HEK293 (cell line): ENCODE results near the gene NECTIN2.

Source experiments
- AEBP2 ChIP-seq: fragments of 450-650 bp; formaldehyde crosslinking; IDR thresholded peaks from 2 replicates; pipeline ENCODE4 v1.5.1; 2016; ENCODE audit warnings: missing biosample characterization, missing genetic modification characterization, borderline replicate concordance
- ATF2 ChIP-seq: fragments of 450-650 bp; formaldehyde crosslinking; IDR thresholded peaks from 2 replicates; pipeline ENCODE4 v1.5.1; 2016; ENCODE audit warnings: missing biosample characterization, missing genetic modification characterization, low read depth
- CTCF ChIP-seq: fragments of 450-650 bp; formaldehyde crosslinking; IDR thresholded peaks from 2 replicates; pipeline ENCODE4 v1.5.1; 2016; ENCODE audit warnings: missing biosample characterization, missing genetic modification characterization
- PRDM10 ChIP-seq: fragments of 450-650 bp; formaldehyde crosslinking; IDR thresholded peaks from 2 replicates; pipeline ENCODE4 v1.5.1; 2016; ENCODE audit warnings: missing biosample characterization, missing genetic modification characterization
- ZNF10 ChIP-seq: fragments of 450-650 bp; formaldehyde crosslinking; IDR thresholded peaks from 2 replicates; pipeline ENCODE4 v1.5.1; 2017; ENCODE audit warnings: missing biosample characterization, missing genetic modification characterization
- ZNF114 ChIP-seq: fragments of 450-650 bp; formaldehyde crosslinking; IDR thresholded peaks from 2 replicates; pipeline ENCODE4 v1.5.0; 2017; ENCODE audit warnings: missing biosample characterization, missing genetic modification characterization
- ZNF24 ChIP-seq: fragments of 450-650 bp; formaldehyde crosslinking; IDR thresholded peaks from 2 replicates; pipeline ENCODE4 v1.5.1; 2016; ENCODE audit warnings: missing biosample characterization, missing genetic modification characterization
- ZNF248 ChIP-seq: fragments of 450-650 bp; formaldehyde crosslinking; IDR thresholded peaks from 2 replicates; pipeline ENCODE4 v1.5.1; 2017; ENCODE audit warnings: missing biosample characterization, missing genetic modification characterization
- ZNF792 ChIP-seq: fragments of 450-650 bp; formaldehyde crosslinking; IDR thresholded peaks from 2 replicates; pipeline ENCODE4 v1.5.1; 2016; ENCODE audit warnings: missing biosample characterization, missing genetic modification characterization
- TF ChIP-seq, protein P1 (sequence below): fragments of 450-650 bp; formaldehyde crosslinking; IDR thresholded peaks from 2 replicates; pipeline ENCODE4 v1.5.1; 2016; ENCODE audit warnings: missing biosample characterization, missing genetic modification characterization
- TF ChIP-seq, protein P2 (sequence below): fragments of 450-650 bp; formaldehyde crosslinking; optimal IDR thresholded peaks from 2 replicates; pipeline ENCODE3; 2016; ENCODE audit warnings: missing biosample characterization, mild to moderate bottlenecking, missing genetic modification characterization

DNA sequence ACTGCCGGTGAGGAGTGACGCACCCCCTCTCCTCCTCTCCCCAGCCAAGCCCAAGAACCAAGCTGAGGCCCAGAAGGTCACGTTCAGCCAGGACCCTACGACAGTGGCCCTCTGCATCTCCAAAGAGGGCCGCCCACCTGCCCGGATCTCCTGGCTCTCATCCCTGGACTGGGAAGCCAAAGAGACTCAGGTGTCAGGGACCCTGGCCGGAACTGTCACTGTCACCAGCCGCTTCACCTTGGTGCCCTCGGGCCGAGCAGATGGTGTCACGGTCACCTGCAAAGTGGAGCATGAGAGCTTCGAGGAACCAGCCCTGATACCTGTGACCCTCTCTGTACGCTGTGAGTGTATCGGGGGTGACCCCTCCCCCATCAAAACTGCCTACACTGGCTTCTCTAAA lies 25.7 kb downstream of the NECTIN2 start:
- TF ChIP-seq CTCF (tag by site-specific recombination) (no peak), PRDM10 (tag by site-specific recombination) (no peak), ATF2 (tag by site-specific recombination) (no peak), ZNF24 (tag by site-specific recombination) (no peak), ZNF114 (no peak), ZNF792 (tag by site-specific recombination) (no peak), AEBP2 (tag by site-specific recombination) (no peak), ZNF10 (tag by site-specific recombination) (no peak), ZNF248 (tag by site-specific recombination) (no peak)
- TF ChIP-seq, protein P1, sequence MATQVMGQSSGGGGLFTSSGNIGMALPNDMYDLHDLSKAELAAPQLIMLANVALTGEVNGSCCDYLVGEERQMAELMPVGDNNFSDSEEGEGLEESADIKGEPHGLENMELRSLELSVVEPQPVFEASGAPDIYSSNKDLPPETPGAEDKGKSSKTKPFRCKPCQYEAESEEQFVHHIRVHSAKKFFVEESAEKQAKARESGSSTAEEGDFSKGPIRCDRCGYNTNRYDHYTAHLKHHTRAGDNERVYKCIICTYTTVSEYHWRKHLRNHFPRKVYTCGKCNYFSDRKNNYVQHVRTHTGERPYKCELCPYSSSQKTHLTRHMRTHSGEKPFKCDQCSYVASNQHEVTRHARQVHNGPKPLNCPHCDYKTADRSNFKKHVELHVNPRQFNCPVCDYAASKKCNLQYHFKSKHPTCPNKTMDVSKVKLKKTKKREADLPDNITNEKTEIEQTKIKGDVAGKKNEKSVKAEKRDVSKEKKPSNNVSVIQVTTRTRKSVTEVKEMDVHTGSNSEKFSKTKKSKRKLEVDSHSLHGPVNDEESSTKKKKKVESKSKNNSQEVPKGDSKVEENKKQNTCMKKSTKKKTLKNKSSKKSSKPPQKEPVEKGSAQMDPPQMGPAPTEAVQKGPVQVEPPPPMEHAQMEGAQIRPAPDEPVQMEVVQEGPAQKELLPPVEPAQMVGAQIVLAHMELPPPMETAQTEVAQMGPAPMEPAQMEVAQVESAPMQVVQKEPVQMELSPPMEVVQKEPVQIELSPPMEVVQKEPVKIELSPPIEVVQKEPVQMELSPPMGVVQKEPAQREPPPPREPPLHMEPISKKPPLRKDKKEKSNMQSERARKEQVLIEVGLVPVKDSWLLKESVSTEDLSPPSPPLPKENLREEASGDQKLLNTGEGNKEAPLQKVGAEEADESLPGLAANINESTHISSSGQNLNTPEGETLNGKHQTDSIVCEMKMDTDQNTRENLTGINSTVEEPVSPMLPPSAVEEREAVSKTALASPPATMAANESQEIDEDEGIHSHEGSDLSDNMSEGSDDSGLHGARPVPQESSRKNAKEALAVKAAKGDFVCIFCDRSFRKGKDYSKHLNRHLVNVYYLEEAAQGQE, result no peak
- TF ChIP-seq, protein P2, sequence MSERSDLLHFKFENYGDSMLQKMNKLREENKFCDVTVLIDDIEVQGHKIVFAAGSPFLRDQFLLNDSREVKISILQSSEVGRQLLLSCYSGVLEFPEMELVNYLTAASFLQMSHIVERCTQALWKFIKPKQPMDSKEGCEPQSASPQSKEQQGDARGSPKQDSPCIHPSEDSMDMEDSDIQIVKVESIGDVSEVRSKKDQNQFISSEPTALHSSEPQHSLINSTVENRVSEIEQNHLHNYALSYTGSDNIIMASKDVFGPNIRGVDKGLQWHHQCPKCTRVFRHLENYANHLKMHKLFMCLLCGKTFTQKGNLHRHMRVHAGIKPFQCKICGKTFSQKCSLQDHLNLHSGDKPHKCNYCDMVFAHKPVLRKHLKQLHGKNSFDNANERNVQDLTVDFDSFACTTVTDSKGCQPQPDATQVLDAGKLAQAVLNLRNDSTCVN (tag by site-specific recombination), result no peak
